K562 (cell line): ENCODE data around the gene GPR152. TPM values are rescaled to one million over a fixed set of nuclear protein-coding genes. Genes with fewer than 3 reads are reported as not detected.

Experiments
- ARNT ChIP-seq, 2 experiments: fragments of 450-650 bp; IDR thresholded peaks; 2 replicates each; pipeline ENCODE4 v1.6.1; 2016; ENCODE audit warnings: mild to moderate bottlenecking in 1 of 2
- ETV6 ChIP-seq, 3 experiments: fragments of 150-350 bp in 1 of 3; sonication (generic) in 1 of 3; formaldehyde crosslinking in 1 of 3; IDR thresholded peaks; 2 replicates each; pipeline versions ENCODE4 v1.6.1 to v1.8.0; 2014 to 2022; ENCODE audit warnings: borderline replicate concordance in 2 of 3, low read depth in 2 of 3, antibody characterized with exemption in 1 of 3, low read length in 1 of 3, mild to moderate bottlenecking in 1 of 3, missing genetic modification reagents in 1 of 3
- FOXJ2 ChIP-seq: fragments of 200-800 bp; sonication (Bioruptor generic); IDR thresholded peaks from 2 replicates; pipeline ENCODE4 v1.6.1; 2016; ENCODE audit warnings: missing genetic modification characterization, missing compliant biosample characterization
- HDAC8 ChIP-seq: fragments of 450-650 bp; IDR thresholded peaks from 2 replicates; pipeline ENCODE4 v1.6.1; 2016; ENCODE audit warnings: mild to moderate bottlenecking, missing genetic modification characterization, moderate library complexity, missing compliant biosample characterization
- HOXB6 ChIP-seq: fragments of 250-450 bp; sonication (Bioruptor Pico); IDR thresholded peaks from 2 replicates; pipeline ENCODE4 v1.5.1; 2022; ENCODE audit warnings: mild to moderate bottlenecking, borderline replicate concordance
- KDM2B ChIP-seq: fragments of 250-450 bp; sonication (Bioruptor Pico); IDR thresholded peaks from 2 replicates; pipeline ENCODE4 v1.8.0; 2021; ENCODE audit warnings: mild to moderate bottlenecking, moderate library complexity
- MAZ ChIP-seq, 2 experiments: fragments of 450-650 bp in 1 of 2; sonication (generic) in 1 of 2; formaldehyde crosslinking; IDR thresholded peaks in 1 of 2; conservative IDR thresholded peaks in 1 of 2; 2 replicates each; pipeline versions ENCODE4 v1.4.0 to v1.5.0; 2020; ENCODE audit warnings: mild to moderate bottlenecking in 1 of 2, missing genetic modification reagents in 1 of 2
- MTA1 ChIP-seq: fragments of 450-650 bp; IDR thresholded peaks from 2 replicates; pipeline ENCODE4 v1.6.1; 2017; ENCODE audit warnings: borderline replicate concordance
- NFE2 ChIP-seq: IDR thresholded peaks from 2 replicates; pipeline ENCODE4 v1.6.1; 2014; ENCODE audit warnings: antibody characterized with exemption, low read depth
- NFRKB ChIP-seq: fragments of 450-650 bp; IDR thresholded peaks from 2 replicates; pipeline ENCODE4 v1.6.1; 2016; ENCODE audit warnings: low read depth
- PHB ChIP-seq: fragments of 250-450 bp; sonication (Bioruptor Pico); IDR thresholded peaks from 2 replicates; pipeline ENCODE4 v1.5.0; 2021
- RBM39 ChIP-seq: fragments of 200-400 bp; formaldehyde crosslinking; optimal IDR thresholded peaks from 2 replicates; pipeline ENCODE3; 2018; ENCODE audit warnings: low read depth, low read length
- SIN3B ChIP-seq: fragments of 450-650 bp; IDR thresholded peaks from 2 replicates; pipeline ENCODE4 v1.6.1; 2017; ENCODE audit warnings: low read depth, mild to moderate bottlenecking, moderate library complexity
- SIRT6 ChIP-seq: IDR thresholded peaks from one replicate; pipeline ENCODE4 v1.6.1; 2012; ENCODE audit warnings: low read depth, mild to moderate bottlenecking, control low read depth, inconsistent platforms, low read length, moderate library complexity
- STAT5B ChIP-seq: fragments of 250-450 bp; sonication (Bioruptor Pico); IDR thresholded peaks from 2 replicates; pipeline ENCODE4 v1.8.0; 2021; ENCODE audit warnings: mild to moderate bottlenecking, inconsistent platforms
- TAF1 ChIP-seq: IDR thresholded peaks from 2 replicates; pipeline ENCODE4 v1.6.1; 2011; ENCODE audit warnings: mild to moderate bottlenecking, low read length, moderate library complexity; ENCODE audit not compliant: insufficient read depth, control insufficient read depth, severe bottlenecking; ENCODE audit errors: extremely low read depth
- TAF7 ChIP-seq: fragments of 450-650 bp; IDR thresholded peaks from 2 replicates; pipeline ENCODE4 v1.6.1; 2016; ENCODE audit warnings: missing genetic modification characterization, missing compliant biosample characterization
- ZNF695 ChIP-seq: fragments of 450-650 bp; formaldehyde crosslinking; IDR thresholded peaks from 2 replicates; pipeline ENCODE4 v1.4.0; 2020; ENCODE audit warnings: mild to moderate bottlenecking, moderate library complexity
- ZNF699 ChIP-seq: fragments of 250-450 bp; sonication (Bioruptor Pico); IDR thresholded peaks from 2 replicates; pipeline ENCODE4 v1.8.0; 2021; ENCODE audit warnings: mild to moderate bottlenecking, moderate library complexity; ENCODE audit not compliant: insufficient replicate concordance
- ZZZ3 ChIP-seq: fragments of 450-650 bp; IDR thresholded peaks from 2 replicates; pipeline ENCODE4 v1.6.1; 2016; ENCODE audit warnings: antibody characterized with exemption, mild to moderate bottlenecking, moderate library complexity
- polyA plus RNA-seq, 8 experiments: library from polyadenylated mRNA; depleted of rRNA in 4 of 8; stranded (reverse) in 5 of 8; unstranded in 3 of 8; fragments of >200 nt; fragmentation: Nextera tagmentation in 2 of 8; fragmentation: Illumina TruSeq in 1 of 8; extraction: Ambion mirVana in 2 of 8; extraction: Trizol in 1 of 8; gene quantifications; 2 replicates each; pipeline versions ENCODE4 v1.2.1 to v1.2.3, GENCODE V29; 2011 to 2014; ENCODE audit warnings: inconsistent platforms in 1 of 8, missing spikeins in 1 of 8
- total RNA-seq, 7 experiments: library from RNA; depleted of rRNA in 6 of 7; stranded (reverse); fragments of >200 nt in 6 of 7; fragmentation: Illumina TruSeq in 2 of 7; extraction: Trizol in 2 of 7; gene quantifications; 2 replicates each; pipeline versions ENCODE4 v1.2.1 to v1.2.3, GENCODE V29; 2011 to 2021; ENCODE audit warnings: low replicate concordance in 1 of 7
- TF ChIP-seq, protein P1 (sequence below): sonication (generic); formaldehyde crosslinking; IDR thresholded peaks from 2 replicates; pipeline ENCODE4 v1.8.0; 2022; ENCODE audit warnings: missing genetic modification reagents, mild to moderate bottlenecking, borderline replicate concordance
- TF ChIP-seq, protein P2 (sequence below): fragments of 200-800 bp; sonication (Bioruptor generic); IDR thresholded peaks from 2 replicates; pipeline ENCODE4 v1.6.1; 2017; ENCODE audit warnings: missing genetic modification characterization, missing compliant biosample characterization
- TF ChIP-seq, protein P3 (sequence below): fragments of 450-650 bp; conservative IDR thresholded peaks from 2 replicates; pipeline ENCODE4 v1.6.1; 2016; ENCODE audit warnings: missing genetic modification characterization, low read depth, mild to moderate bottlenecking, missing compliant biosample characterization, moderate library complexity
- TF ChIP-seq, protein P4 (sequence below): fragments of 450-650 bp; formaldehyde crosslinking; IDR thresholded peaks from 2 replicates; pipeline ENCODE4 v1.4.0; 2022; ENCODE audit warnings: missing genetic modification characterization

Gene GPR152
- total and polyA plus RNA-seq, 9 of the 15 experiments (the other 6 are each of a cell fraction or from before 2014, with no cell fraction given): not detected

DNA sequence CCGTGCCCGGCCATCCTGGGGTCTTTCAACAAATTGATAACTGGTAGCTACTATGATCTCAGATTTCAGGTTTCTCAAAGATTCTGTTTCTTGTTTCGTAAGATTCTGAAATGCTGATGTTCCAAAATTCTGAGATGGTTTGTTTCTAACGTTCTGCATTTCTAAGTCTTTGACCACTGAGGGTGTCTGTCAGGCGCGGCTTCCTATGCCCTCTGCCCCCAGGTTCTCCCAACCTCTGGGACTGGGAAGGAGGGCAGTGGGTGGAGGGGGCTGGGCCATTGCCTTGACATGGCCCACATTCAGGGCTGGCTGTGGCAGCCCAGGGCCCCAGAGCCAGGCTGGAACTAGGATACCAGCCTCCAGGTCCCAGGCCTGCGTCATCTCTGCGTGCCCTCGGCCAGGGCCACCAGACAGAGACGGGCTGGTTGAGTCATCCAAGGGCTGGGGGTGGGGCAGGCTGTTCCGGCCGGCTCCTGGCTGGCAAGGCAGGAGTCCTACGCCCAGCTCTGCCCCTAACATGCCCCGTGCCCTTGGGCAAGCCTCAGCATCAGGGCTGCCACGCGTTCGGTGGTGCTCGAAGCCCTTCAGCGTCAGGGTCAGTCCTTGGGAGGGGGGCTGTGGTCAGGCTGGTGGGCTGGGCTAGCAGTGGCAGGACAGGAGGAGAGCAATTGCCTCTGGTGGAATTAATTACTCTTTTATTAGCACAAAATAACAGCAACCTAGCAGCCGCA is 11.3 kb upstream of the GPR152 start (continued):
- TF ChIP-seq ETV6 (IDR thresholded peaks at IDR 0.05; ENCODE audit: borderline replicate concordance in 1 of 2, low read depth in 2 of 2, low read length in 1 of 2) (no peak), ETV6 (CRISPR knock-in tag; IDR thresholded peaks at IDR 0.05; ENCODE audit: borderline replicate concordance) (no peak), STAT5B (CRISPR knock-in tag) (no peak), NFE2 (peak; percentile 35; the same call in 1 of the 2 replicates), KDM2B (CRISPR knock-in tag) (no peak), ZZZ3 (no peak), TAF1 (no peak), HDAC8 (tag) (peak; percentile 76), NFRKB (peak; percentile 76; the same call in 1 of the 2 replicates), PHB (CRISPR knock-in tag) (no peak), MTA1 (peak; percentile 95), ZNF699 (no peak), FOXJ2 (tag) (no peak), ARNT (IDR thresholded peaks at IDR 0.05) (no peak), HOXB6 (no peak), TAF7 (no peak), ZNF695 (CRISPR knock-in tag) (no peak), SIN3B (no peak), RBM39 (no peak), MAZ (CRISPR knock-in tag; conservative IDR thresholded peaks at IDR 0.05 in 1 of 2, IDR thresholded peaks at IDR 0.05 in 1 of 2) (no peak; a peak in 2 of 4 replicates), SIRT6 (no peak)
- TF ChIP-seq, protein P1, sequence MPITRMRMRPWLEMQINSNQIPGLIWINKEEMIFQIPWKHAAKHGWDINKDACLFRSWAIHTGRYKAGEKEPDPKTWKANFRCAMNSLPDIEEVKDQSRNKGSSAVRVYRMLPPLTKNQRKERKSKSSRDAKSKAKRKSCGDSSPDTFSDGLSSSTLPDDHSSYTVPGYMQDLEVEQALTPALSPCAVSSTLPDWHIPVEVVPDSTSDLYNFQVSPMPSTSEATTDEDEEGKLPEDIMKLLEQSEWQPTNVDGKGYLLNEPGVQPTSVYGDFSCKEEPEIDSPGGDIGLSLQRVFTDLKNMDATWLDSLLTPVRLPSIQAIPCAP (CRISPR knock-in tag): no peak
- TF ChIP-seq, protein P2, sequence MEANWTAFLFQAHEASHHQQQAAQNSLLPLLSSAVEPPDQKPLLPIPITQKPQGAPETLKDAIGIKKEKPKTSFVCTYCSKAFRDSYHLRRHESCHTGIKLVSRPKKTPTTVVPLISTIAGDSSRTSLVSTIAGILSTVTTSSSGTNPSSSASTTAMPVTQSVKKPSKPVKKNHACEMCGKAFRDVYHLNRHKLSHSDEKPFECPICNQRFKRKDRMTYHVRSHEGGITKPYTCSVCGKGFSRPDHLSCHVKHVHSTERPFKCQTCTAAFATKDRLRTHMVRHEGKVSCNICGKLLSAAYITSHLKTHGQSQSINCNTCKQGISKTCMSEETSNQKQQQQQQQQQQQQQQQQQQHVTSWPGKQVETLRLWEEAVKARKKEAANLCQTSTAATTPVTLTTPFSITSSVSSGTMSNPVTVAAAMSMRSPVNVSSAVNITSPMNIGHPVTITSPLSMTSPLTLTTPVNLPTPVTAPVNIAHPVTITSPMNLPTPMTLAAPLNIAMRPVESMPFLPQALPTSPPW (CRISPR knock-in tag): peak; percentile 30
- TF ChIP-seq, protein P3, sequence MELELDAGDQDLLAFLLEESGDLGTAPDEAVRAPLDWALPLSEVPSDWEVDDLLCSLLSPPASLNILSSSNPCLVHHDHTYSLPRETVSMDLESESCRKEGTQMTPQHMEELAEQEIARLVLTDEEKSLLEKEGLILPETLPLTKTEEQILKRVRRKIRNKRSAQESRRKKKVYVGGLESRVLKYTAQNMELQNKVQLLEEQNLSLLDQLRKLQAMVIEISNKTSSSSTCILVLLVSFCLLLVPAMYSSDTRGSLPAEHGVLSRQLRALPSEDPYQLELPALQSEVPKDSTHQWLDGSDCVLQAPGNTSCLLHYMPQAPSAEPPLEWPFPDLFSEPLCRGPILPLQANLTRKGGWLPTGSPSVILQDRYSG (tag): peak; percentile 81; the same call in 1 of the 2 replicates
- TF ChIP-seq, protein P4, sequence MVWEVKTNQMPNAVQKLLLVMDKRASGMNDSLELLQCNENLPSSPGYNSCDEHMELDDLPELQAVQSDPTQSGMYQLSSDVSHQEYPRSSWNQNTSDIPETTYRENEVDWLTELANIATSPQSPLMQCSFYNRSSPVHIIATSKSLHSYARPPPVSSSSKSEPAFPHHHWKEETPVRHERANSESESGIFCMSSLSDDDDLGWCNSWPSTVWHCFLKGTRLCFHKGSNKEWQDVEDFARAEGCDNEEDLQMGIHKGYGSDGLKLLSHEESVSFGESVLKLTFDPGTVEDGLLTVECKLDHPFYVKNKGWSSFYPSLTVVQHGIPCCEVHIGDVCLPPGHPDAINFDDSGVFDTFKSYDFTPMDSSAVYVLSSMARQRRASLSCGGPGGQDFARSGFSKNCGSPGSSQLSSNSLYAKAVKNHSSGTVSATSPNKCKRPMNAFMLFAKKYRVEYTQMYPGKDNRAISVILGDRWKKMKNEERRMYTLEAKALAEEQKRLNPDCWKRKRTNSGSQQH (CRISPR knock-in tag): no peak
